GM21528 (cell line): Measurements from ENCODE around the gene CCDC152.
"Not testable (repeated sequence)": the region's sequence is repeated elsewhere in the genome, so short reads cannot be mapped to it uniquely, and the experiment has no call there.

Experiments used
- ATAC-seq: cut with Tn5 transposase; IDR thresholded peaks from one replicate; pipeline ENCODE4 v1.9.1; 2021; ENCODE audit warnings: mild to moderate bottlenecking, moderate library complexity; ENCODE audit not compliant: unreplicated experiment, low FRiP score

Gene CCDC152, protein sequence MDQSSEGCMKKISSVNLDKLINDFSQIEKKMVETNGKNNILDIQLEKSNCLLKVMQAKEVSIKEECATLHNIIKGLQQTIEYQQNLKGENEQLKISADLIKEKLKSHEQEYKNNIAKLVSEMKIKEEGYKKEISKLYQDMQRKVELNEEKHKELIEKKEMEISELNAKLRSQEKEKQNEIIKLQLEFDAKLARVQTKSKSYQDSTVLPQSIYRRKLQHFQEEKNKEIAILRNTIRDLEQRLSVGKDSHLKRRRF

DNA sequence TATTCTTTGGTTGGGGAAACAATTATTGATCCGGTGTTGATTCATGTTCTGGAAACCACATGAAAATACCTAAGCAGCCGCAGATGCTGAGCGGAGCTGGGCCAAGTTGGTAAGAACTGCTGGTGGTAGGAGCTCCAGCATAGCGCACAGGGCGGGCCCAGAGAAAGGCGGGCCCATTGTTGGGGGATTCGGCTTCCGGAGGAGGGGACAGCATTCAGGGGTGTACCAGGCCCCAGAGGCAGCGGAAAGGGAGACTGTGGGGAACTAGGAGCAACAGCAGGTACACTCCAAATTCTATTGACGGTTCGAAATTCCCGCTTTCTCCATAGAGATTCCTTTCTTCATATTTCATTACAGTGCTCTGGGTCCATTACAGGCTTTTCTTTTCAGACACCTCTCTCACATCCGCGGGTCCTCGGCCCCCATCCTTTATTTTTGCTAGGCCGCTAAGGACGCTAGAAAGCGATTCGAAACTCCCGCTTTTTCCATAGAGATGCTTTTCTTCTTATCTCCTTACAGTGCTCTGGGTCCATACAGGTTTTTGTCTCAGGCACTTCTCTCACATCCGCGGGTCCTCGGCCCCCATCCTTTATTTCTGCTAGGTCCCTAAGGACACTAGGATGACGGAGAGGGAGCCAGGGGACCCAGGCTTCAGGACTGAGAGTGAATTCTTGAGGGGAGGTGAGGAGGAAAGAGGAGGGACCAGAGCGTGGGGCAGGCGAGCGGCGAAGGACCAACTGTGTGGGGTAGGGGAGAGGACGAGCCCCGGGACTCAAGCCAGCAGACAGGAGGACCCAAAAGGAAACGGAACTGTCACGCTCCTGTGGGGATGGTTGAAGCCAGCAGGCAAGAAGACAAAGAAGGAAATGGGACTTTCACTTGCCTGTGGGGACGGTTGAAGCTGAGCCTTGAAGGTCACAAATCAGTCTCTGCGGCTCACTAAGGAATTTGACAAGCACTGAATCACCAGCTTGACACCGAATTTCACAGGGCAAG lies at the start of gene CCDC152:
TSS of gene CCDC152 (plus strand) at position 213 of the 996 bp plus-strand sequence. CDS start 2,304 bp downstream, outside the sequence.
- peak; percentile 78 for ATAC-seq

DNA sequence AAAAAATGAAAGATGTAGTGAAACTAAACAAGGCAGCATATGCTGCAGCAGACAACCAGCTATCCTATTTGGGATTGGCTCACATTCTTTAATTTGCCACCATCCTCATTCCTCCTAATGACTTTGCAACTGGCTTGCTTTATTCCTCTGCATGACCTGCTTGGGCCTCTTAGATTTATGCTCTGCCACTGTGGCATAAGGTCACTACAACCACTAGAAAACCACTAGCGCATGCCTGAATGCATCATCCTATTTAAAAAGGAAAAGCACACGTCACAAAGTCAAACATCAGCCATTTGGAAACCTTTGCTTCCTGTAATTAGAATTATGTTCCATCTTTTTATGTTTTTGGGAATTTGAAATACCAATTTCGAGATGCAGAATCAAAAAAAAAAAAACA lies 40.8 kb upstream of the CCDC152 start:
- no peak for ATAC-seq

DNA sequence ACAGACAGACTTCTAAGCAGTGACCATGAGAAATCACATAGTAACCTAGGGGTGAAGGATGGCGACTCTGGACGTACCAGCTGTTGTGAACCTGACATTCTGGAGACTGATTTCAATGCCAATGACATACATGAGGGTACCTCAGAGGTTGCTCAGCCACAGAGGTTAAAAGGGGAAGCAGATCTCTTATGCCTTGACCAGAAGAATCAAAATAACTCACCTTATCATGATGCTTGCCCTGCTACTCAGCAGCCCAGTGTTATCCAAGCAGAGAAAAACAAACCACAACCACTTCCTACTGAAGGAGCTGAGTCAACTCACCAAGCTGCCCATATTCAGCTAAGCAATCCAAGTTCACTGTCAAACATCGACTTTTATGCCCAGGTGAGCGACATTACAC lies 38.0 kb upstream of the CCDC152 start:
- ATAC-seq = peak; percentile 86

DNA sequence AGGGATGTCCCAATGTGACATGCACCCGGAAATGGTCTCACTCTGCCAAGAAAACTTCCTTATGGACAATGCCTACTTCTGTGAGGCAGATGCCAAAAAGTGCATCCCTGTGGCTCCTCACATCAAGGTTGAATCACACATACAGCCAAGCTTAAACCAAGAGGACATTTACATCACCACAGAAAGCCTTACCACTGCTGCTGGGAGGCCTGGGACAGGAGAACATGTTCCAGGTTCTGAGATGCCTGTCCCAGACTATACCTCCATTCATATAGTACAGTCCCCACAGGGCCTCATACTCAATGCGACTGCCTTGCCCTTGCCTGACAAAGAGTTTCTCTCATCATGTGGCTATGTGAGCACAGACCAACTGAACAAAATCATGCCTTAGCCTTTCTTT lies 37.6 kb upstream of the CCDC152 start:
- no peak for ATAC-seq

DNA sequence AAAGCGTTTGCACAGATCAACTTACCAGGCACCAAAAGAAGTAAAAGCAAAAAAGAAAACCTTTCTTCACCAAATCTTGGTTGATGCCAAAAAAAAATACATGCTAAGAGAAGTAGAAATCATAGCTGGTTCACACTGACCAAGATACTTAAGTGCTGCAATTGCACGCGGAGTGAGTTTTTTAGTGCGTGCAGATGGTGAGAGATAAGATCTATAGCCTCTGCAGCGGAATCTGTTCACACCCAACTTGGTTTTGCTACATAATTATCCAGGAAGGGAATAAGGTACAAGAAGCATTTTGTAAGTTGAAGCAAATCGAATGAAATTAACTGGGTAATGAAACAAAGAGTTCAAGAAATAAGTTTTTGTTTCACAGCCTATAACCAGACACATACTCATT lies 36.4 kb upstream of the CCDC152 start:
- no peak for ATAC-seq

DNA sequence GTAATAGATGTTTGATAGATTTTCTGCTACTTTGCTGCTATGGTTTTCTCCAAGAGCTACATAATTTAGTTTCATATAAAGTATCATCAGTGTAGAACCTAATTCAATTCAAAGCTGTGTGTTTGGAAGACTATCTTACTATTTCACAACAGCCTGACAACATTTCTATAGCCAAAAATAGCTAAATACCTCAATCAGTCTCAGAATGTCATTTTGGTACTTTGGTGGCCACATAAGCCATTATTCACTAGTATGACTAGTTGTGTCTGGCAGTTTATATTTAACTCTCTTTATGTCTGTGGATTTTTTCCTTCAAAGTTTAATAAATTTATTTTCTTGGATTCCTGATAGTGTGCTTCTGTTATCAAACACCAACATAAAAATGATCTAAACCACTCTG lies 35.1 kb upstream of the CCDC152 start:
- no peak for ATAC-seq

DNA sequence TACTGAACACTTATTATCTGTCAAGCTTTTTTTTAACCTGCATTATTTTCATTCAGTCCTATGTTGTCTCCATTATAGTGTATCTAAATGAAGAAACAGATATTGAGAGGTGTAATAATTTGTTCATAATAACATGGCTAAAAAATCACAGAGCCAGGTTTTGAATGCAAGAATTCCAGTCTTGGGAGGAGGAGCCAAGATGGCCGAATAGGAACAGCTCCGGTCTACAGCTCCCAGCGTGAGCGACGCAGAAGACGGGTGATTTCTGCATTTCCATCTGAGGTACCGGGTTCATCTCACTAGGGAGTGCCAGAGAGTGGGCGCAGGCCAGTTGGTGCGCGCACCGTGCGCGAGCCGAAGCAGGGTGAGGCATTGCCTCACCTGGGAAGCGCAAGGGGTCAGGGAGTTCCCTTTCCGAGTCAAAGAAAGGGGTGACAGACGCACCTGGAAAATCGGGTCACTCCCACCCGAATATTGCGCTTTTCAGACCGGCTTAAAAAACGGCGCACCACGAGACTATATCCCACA lies 22.0 kb upstream of the CCDC152 start:
- ATAC-seq = not testable (repeated sequence)

DNA sequence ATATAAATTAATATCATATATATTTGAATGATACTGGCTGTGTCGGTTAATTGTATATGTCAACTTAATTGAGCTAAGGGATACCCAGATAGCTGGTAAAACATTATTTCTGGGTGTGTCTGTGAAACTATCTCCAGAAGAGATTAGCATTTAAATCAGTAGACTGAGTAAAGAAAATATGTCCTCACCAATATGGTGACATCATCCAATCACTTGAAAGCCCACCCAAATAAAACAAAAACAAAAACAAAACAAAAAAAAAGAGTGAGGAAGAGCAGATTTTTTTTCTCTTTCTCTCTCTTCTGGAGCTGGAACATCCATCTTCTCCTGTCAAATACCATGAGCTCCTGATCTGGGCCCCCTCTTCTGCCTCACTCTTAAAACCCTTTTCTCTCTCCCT lies 15.7 kb upstream of the CCDC152 start:
- ATAC-seq = no peak

DNA sequence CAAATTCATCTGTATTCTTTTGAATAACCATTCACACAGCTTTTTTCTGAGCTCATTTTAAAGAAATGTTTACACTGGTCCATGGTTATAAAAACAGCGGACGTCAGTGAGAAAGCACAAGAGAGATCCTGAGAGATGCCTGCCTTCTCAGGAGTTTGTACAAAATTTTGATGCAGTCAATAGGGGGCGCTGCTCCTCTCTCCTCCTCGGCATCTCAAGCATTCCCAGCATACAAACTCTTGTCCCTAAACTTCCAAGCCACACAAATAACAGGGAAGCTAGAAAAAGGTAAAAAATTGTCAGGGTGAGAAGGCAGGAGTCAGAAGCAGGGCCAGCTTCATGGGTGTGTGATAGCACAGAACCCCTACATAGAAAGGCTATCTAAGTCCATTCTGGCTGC lies 11.2 kb upstream of the CCDC152 start:
- ATAC-seq = no peak

DNA sequence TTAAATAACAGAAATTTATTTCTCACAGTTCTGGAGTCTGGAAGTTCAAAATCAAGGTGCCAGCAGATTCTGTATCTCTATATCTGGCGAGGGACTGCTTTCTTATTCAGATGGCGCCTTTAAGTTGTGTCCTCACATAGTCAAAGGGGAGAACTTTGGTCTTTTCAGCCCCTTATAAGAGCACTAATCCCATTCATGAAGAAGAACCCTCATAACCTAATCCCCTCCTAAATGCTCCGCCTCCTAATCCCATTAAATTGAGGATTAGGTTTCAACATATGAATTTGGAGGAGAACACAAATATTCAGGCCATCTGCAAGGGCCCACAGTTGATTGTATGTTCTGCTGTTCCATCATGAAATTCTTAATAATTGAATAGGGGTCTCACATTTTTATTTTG lies 10.8 kb upstream of the CCDC152 start:
- no peak for ATAC-seq

DNA sequence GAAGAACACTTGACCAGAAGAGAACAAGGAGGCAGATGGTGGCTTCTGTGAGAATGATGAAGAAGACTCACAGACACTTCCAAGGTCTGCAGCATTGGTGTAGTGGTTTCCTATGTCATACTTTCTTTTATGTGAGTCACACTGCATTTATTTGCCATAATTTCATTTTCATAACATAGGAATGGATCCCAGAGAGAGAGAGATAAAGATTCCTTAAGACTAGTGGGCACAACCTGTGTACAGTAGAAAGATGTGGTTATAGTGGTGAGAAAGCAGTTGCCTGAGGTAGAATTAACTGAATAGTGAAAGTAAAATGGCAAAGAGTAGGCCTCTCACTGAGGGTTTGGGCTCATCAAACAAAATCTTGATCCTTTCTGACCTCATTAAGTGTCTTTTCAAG lies 7.6 kb upstream of the CCDC152 start:
- ATAC-seq = no peak

DNA sequence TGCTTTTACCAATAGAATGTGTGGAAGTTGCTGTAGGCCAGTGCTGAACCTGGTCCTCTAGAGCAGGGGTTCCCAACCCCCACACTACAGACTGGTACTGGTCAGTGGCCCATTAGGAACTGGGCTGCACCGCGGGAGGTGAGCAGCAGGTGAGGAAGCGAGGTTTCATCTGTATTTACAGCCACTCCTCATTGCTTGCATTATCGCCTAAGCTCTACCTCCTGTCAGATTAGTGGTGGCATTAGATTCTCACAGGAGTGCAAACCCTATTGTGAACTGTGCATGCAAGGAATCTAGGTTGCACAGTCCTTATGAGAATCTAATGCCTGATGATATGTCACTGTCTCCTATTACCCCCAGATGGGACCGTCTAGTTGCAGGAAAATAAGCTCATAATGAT lies 6.1 kb upstream of the CCDC152 start:
- ATAC-seq = no peak

DNA sequence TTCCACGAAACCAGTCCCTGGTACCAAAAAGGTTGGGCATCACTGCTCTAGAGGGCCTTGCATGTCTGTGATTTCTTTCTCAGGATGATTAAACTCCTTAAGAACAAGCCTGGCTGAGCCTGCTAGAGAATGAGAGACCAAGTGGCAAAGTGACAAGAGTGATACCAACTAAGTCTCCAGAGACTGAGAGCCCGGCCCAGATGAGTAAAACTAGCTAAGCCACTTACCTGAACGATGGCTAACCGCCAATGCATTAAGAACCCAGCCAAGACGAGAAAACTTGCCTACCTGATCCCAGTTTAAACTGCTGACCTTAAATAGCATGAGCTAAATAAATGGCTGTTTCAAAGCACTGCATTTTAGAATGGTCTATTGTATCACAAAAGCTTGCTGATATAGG lies 5.6 kb upstream of the CCDC152 start:
- ATAC-seq = no peak

DNA sequence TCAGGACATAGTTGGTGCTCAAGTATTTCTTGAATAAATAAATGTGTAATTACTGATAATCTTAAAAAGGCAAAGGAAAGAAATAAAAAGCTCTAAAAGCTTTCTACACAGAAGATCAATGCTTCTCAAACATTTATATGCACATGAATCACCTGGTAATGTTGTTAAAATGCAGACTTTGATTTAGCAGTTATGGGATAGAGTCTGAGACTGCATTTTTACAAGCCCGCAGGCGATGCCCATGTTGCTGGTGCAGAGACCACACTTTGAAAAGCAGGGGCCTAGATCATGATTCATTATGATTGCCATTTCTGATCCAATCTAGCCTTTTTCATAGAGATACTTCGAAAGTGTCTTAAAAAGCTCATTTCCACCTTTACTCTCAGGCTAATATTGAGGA lies 3.5 kb upstream of the CCDC152 start:
- ATAC-seq = no peak

DNA sequence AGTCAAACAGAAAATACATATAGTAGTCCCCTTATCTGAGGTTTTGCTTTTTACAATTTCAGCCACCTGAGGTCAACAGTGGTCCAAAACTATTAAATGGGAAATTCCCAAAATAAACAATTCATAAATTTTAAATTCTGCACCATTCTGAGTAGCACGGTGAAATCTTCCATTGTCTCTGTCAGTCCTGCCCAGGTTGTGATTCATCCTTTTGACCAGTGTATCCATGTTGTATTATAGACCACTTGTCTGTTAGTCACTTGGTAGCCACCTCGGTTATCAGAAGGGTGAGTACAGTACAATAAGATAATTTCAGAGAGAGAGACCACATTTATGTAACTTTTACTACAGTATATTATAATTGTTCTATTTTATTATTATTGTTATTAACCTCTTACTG lies 2.8 kb downstream of the CCDC152 start:
- ATAC-seq = no peak

DNA sequence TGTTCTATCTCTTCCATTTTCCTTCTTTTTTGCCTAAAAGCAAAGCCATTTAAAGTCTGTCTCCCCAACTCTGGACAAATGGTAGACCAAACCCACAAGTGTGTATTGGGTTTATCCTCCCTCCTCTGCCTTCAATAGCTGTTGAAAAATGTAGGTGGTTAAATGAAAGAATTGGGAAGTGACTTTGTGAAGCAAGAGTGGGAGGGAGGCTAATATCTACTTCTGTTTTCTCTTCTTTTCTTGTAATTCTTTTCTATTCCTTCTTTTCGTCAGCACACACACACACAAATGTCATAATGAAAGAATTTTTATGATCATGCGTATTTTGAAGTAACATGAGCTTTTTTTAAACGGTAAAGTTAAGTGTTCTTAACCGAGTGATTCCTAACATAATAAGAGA lies 3.8 kb downstream of the CCDC152 start:
- no peak for ATAC-seq

DNA sequence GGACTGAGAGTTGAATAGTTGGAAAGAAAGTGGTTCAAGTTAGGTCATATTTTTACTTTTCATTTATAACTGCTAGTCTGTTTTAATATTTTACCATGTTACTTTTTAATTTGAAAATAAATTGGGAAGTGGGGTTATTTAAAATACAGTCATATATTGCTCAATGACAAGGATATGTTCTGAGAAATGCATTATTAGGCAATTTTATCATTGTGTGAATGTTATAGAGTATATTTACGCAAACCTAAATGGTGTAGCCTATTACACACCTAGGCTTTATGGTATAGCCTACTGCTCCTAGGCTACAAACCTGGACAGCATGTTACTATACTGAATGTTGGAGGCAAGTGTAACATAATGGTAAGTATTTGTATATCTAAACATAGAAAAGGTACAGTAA lies 5.2 kb downstream of the CCDC152 start:
- ATAC-seq = no peak

DNA sequence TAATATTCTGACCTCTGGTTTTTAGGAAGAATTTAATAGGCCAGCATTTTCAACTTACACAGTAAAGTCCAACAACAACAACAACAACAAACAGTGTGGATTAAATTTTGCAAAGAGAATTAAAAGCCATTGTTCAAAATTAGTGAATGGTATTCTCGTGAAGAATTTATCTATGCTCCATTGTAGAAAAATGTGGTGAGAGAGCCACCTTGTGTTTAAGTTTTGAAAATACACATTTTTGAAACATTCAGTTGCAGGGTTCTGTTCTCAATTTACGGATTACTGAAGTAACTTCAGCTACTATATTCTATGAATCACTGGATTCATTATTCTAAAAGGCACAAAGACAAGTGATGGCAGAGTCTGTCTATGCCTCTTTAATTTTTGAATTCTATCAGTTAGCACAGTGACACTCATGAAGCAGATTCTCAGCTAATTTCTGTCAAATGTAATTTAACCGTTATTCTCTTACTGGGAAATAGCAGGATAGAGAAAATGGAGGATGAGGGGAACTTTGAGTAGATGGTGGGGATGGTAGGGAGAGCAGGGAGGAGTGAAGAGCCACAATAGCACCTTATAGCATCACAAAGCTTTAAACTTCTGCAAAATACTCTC lies 11.0 kb downstream of the CCDC152 start:
- ATAC-seq = no peak

DNA sequence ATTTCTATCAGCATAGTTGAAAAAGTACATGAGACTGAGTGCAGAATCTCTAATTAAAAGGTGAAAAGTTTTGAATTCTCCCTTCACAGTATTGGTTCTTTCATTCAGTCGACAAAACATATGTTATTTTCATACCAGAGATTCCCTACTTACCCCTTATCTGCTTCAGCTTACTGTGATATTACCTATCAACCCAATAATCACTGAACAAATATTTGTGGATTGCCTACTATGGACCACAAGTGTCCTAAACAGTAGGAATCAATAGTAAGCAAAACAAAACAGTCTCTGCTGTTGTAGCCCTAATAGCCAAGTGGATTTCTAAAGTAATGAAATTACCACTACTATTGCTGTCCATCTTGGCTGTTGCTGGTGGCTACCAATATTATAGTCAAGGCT lies 11.5 kb downstream of the CCDC152 start:
- no peak for ATAC-seq

DNA sequence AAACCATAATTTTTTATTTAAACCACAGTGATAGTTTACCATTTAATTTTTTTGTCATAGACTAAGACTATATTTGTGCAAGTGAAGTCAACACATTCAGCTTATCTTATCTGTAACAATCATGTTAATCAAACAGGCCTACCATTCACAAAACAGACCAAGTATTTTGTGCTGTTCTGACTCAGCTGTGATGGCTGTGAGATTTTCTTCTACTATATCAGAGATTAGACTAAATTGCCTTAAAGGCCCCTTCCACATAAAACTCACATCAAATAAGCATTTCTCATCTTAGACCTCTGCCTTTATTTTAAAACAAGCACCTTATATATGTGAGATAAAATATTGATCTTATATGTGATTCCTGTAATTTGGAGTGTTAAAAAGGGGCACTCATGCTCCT lies 13.4 kb downstream of the CCDC152 start:
- ATAC-seq = no peak
